H1 (cell line): ENCODE measurements around the gene IKZF2.

Experiments used
- ATF2 ChIP-seq: IDR thresholded peaks from 2 replicates; pipeline ENCODE4 v1.6.1; 2012; ENCODE audit warnings: low read length, inconsistent platforms
- CBX8 ChIP-seq: fragments of 300-800, 300-1000 bp; sonication (generic); IDR thresholded peaks from 2 replicates; pipeline ENCODE4 v1.7.1; 2016; ENCODE audit warnings: low read depth, low read length, borderline replicate concordance
- CREB1 ChIP-seq: IDR thresholded peaks from 2 replicates; pipeline ENCODE4 v1.6.1; 2012; ENCODE audit warnings: inconsistent platforms
- CTCF ChIP-seq, 3 experiments: IDR thresholded peaks; 1 replicate in 2 of 3; 2 replicates in 1 of 3; pipeline versions ENCODE4 v1.5.1 to v1.6.1; 2011; ENCODE audit warnings: low read length in 3 of 3, mild to moderate bottlenecking in 3 of 3, inconsistent platforms in 2 of 3, low read depth in 1 of 3, moderate library complexity in 1 of 3; ENCODE audit not compliant: insufficient read depth in 1 of 3; ENCODE audit errors: control extremely low read depth in 1 of 3
- EP300 ChIP-seq, 2 experiments: IDR thresholded peaks; 1 replicate in 1 of 2; 2 replicates in 1 of 2; pipeline ENCODE4 v1.6.1; 2011 to 2012; ENCODE audit warnings: low read depth in 2 of 2, low read length in 2 of 2, mild to moderate bottlenecking in 2 of 2, borderline replicate concordance in 1 of 2, inconsistent platforms in 1 of 2, moderate library complexity in 1 of 2
- EZH2 ChIP-seq: fragments of 200-600 bp; sonication (generic); IDR thresholded peaks from 2 replicates; pipeline ENCODE4 v1.7.1; 2012; ENCODE audit warnings: low read depth, mild to moderate bottlenecking, moderate library complexity, low read length, inconsistent platforms; ENCODE audit not compliant: severe bottlenecking
- JUND ChIP-seq: IDR thresholded peaks from 2 replicates; pipeline ENCODE4 v1.6.1; 2011; ENCODE audit warnings: mild to moderate bottlenecking, improper control_type of control experiment, low read length
- MAFK ChIP-seq: IDR thresholded peaks from 2 replicates; pipeline ENCODE4 v1.6.1; 2012; ENCODE audit warnings: low read depth, mild to moderate bottlenecking, improper control_type of control experiment, low read length
- MAX ChIP-seq: IDR thresholded peaks from 2 replicates; pipeline ENCODE4 v1.6.1; 2012; ENCODE audit warnings: inconsistent platforms
- NRF1 ChIP-seq: IDR thresholded peaks from 2 replicates; pipeline ENCODE4 v1.6.1; 2011; ENCODE audit warnings: mild to moderate bottlenecking, low read depth, low read length, improper control_type of control experiment
- POLR2A ChIP-seq, 2 experiments: IDR thresholded peaks; 1 replicate in 1 of 2; 2 replicates in 1 of 2; pipeline ENCODE4 v1.6.1; 2011; ENCODE audit warnings: low read depth in 2 of 2, low read length in 2 of 2, mild to moderate bottlenecking in 2 of 2; ENCODE audit errors: control extremely low read depth in 1 of 2
- RAD21 ChIP-seq, 2 experiments: IDR thresholded peaks in 1 of 2; conservative IDR thresholded peaks in 1 of 2; 2 replicates each; pipeline ENCODE4 v1.6.1; 2011; ENCODE audit warnings: low read depth in 2 of 2, low read length in 2 of 2, improper control_type of control experiment in 1 of 2, inconsistent platforms in 1 of 2, mild to moderate bottlenecking in 1 of 2, moderate library complexity in 1 of 2
- RNF2 ChIP-seq: fragments of 200-900, 300-1000 bp; sonication (generic); IDR thresholded peaks from 2 replicates; pipeline ENCODE4 v1.7.1; 2016; ENCODE audit warnings: borderline replicate concordance, low read depth, mild to moderate bottlenecking, antibody characterized with exemption, low read length; ENCODE audit not compliant: poor library complexity, severe bottlenecking; ENCODE audit errors: missing control alignments
- SIN3A ChIP-seq, 2 experiments: IDR thresholded peaks in 1 of 2; conservative IDR thresholded peaks in 1 of 2; 2 replicates each; pipeline ENCODE4 v1.6.1; 2011 to 2012; ENCODE audit warnings: low read length in 2 of 2, improper control_type of control experiment in 1 of 2, low read depth in 1 of 2, mild to moderate bottlenecking in 1 of 2

GRCh38 chr2:213068676-213069359 is 82.6 kb downstream of the IKZF2 start:
- TF ChIP-seq SIN3A (conservative IDR thresholded peaks at IDR 0.05 in 1 of 2, IDR thresholded peaks at IDR 0.05 in 1 of 2; ENCODE audit: low read depth in 1 of 2, low read length in 2 of 2) = no peak
- TF ChIP-seq CBX8 = no peak
- no peak for TF ChIP-seq CREB1
- no peak for TF ChIP-seq RAD21 (IDR thresholded peaks at IDR 0.05 in 1 of 2, conservative IDR thresholded peaks at IDR 0.05 in 1 of 2; ENCODE audit: low read depth in 2 of 2, low read length in 2 of 2)
- TF ChIP-seq MAFK = no peak
- no peak for TF ChIP-seq MAX
- no peak for TF ChIP-seq CTCF (IDR thresholded peaks at IDR 0.05; ENCODE audit: control extremely low read depth in 1 of 3, insufficient read depth in 1 of 3, low read depth in 1 of 3, low read length in 3 of 3)
- no peak for TF ChIP-seq NRF1
- TF ChIP-seq POLR2A (IDR thresholded peaks at IDR 0.05; ENCODE audit: control extremely low read depth in 1 of 2, low read depth in 2 of 2, low read length in 2 of 2) = no peak
- TF ChIP-seq EP300 (IDR thresholded peaks at IDR 0.05; ENCODE audit: borderline replicate concordance in 1 of 2, low read depth in 2 of 2, low read length in 2 of 2) = no peak
- TF ChIP-seq ATF2 = no peak
- TF ChIP-seq JUND = no peak
- no peak for TF ChIP-seq EZH2
- no peak for TF ChIP-seq RNF2
